Occipital lobe (tissue), 2 donors: Measurements from ENCODE around the gene ANKUB1. TPM values are rescaled to one million over a fixed set of nuclear protein-coding genes. Genes with fewer than 3 reads are reported as not detected.

ENCODE experiments used
- DNase-seq: peaks from one replicate; lab custom pipeline; 2025; lab: John Stamatoyannopoulos, UW
- total RNA-seq: library from RNA; depleted of rRNA; stranded (reverse); fragments of >200 nt; gene quantifications from one replicate; pipeline ENCODE4 v1.2.3, GENCODE V29; 2014

ANKUB1 gene
- total RNA-seq, 1 donor from 2014 or later = 0.78 TPM

- no peak for DNase-seq
Observed at GRCh38 chr3:149764302-149764701, 28.1 kb downstream of the ANKUB1 start.

- no peak for DNase-seq
Observed at GRCh38 chr3:149763565-149764195, 28.7 kb downstream of the ANKUB1 start.

- no peak for DNase-seq
Observed at GRCh38 chr3:149753717-149754116, 38.6 kb downstream of the ANKUB1 start.

GRCh38 chr3:149752788-149753136 is 39.6 kb downstream of the ANKUB1 start:
- DNase-seq = no peak

DNA sequence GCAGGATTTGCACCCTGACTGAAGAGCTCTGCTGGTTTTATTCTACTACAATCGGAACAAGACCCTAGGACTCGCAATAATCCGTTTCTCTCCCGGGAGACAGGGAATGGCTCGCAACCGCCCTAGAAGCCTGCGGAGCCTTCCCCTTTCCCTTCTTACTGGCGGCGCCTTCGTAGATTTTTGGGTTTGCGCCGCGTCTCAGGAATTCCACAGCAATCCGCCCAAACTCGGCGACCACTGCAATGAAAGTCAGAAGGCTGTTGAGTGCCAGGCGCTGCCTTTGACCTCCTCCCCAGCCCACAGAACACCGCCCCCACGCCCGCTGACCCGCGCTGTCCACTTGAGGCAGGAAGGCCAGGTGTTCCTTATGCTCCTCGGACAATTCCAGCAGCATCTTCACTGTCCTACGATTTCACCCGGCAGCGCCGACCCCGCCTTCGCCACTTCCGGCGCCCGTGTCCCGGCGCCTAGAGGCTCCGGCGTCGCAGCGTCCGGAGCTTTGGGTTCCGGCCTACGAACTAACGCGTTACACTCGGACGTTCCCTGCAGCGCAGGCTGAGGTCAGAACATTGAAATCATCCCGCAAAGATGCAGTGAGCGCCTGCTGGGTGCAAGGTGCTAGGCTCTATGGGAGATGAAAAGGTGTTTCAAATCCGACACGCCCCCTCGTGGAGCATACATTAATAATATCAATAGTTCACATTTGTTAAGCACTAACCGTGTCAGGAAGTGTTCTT is 40.1 kb downstream of the ANKUB1 start, which contains the start of gene COMMD2:
Gene COMMD2 (minus strand): TSS at position 439 of the 737 bp plus-strand sequence. CDS start 45 bp downstream, at position 394.
- DNase-seq = peak; percentile 76

DNA sequence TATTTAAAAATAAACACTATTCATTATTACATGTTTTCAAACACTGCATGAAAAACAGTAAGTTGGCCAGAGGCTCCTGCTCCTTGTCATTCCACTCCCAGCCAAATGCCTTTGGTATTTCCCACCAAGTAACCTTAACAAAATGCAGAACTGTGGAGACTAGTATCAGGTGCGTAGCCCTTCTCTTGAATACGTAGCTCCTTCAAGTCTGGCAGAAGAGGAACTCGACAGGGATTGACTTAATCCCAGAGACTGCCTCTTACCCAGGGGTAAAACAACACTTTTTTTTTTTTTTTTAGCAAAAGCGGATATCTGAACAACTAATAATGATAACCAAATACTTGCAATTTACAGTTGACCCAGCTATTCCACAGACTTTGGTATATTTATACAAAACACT is 40.8 kb downstream of the ANKUB1 start:
- DNase-seq = no peak

DNA sequence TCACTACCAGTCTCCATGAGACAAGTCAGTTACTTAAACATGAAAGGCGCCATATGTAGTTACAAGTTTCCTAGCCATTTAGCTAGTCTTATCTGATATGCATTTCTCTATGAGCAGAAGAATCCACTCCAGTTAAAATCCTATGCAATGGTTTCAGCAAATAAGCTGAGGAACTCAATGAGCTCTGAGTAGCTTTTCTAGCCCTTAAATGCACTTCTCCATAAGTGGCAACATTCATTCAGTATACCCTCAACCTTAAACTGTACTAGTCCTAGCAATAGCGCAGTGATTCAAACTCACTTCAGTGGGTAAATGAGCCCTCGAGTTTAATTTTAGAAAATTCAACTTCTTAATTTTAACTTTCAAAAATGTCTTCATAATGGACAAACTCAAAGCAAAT is 47.7 kb downstream of the ANKUB1 start:
- DNase-seq = no peak

DNA sequence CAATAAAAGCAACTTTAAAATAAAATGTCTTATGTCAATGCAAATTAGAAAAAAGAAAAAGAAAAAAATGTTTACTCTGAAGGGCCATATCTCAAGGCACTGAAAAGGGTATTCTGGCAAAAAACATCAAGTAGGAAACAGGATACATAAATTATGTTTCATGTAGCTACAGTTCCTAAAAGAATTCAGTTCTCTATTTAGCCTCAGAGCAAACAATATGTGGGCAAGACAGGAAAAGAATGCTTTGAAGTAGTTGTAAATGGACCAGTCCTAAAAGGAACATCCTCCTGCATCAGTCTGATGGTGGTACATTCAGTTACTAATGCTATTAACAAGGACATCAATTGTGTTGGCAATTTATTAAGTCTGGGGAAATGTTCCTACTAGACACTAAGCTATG is 48.2 kb downstream of the ANKUB1 start:
- no peak for DNase-seq

GRCh38 chr3:149739396-149739795 is 53.0 kb downstream of the ANKUB1 start:
- DNase-seq = no peak

- DNase-seq = no peak
Observed at GRCh38 chr3:149738876-149739275, 53.5 kb downstream of the ANKUB1 start.

DNA sequence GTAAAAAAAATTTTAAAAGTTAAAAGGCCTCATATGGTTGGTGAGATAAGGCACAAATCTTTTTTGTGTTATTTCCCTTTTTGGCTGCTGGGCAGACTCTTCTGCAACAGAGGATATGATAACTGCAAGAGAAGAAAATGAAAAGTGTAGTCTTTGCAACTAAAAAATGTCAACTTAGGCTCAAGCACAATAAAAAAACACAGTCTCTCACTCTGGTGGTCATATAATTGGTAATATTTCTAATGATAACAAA is 55.5 kb downstream of the ANKUB1 start:
- no peak for DNase-seq

DNA sequence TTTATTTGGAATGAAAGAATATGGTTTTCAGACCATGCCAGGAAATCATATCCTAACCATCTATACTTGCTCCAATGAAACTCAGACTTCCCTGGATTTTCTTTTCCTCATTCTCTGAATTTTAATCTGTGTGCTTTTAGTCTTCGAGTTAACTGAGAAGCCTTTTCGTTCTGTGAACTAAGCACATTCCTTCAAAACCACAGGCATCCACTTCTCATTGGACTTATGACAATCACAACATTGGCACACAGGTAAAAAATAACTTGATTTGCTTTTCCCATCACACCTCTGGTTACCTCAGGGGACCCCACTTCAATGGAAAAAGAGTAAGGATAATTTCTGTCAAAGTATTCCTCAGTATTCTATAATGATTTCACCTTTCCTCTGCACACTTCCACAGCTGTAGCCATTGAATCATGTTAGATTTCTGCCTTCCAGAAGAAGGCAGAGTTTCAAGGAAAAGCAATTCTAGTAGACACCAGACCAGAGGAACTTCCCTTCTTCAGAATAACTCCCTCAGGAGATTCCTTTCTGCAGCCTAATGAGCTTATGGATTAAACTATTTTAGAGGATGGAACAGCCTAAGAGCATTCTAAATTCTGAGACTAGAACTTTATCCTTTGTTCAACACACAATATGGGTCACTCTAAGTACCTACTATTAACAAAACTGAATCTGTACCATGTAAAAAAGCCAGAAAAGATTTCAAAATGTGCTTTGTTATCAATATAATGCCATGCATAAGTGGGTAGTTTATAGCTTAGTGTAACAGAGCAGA is 56.0 kb downstream of the ANKUB1 start:
- DNase-seq = no peak

- DNase-seq = no peak
Observed at GRCh38 chr3:149732234-149732633, 60.1 kb downstream of the ANKUB1 start.

GRCh38 chr3:149727656-149728055 is 64.7 kb downstream of the ANKUB1 start:
- DNase-seq = no peak

- DNase-seq = no peak
Observed at GRCh38 chr3:149726716-149727407, 65.5 kb downstream of the ANKUB1 start.

GRCh38 chr3:149723781-149724180 is 68.6 kb downstream of the ANKUB1 start:
- DNase-seq = no peak

- DNase-seq = no peak
Observed at GRCh38 chr3:149720918-149721317, 71.4 kb downstream of the ANKUB1 start.

GRCh38 chr3:149717391-149718056 is 74.8 kb downstream of the ANKUB1 start:
- no peak for DNase-seq

GRCh38 chr3:149716984-149717383 is 75.4 kb downstream of the ANKUB1 start:
- no peak for DNase-seq

DNA sequence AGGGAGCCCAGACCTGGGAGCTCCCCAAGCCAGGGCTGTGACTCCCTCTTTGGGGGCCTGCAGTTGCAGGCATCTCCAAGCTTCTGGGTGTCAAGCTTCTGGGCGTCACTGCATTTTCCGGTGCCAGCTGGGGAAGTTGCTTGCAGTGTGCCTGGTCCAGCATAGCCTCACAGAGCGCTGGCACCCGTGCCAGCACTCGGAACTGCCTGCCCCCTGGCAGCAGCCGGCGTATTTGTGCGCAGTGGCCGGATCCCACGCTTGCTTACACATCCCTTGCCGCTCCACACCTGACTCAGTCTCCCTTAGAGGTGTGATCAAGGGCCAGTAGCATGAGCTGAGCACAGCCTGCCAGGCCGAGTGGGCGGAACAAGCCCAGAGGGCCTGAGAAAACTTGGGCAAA is 77.1 kb downstream of the ANKUB1 start:
- DNase-seq = no peak
